Stimulated activated effector memory CD8-positive, alpha-beta T cell treated with anti-CD3 and anti-CD28 coated beads, Interleukin-12 subunit alpha, Interleukin-12 subunit beta, amount 100 ng/mL, for 72 hours (primary cell): ENCODE results near the gene ITK.
A peak's percentile ranks its signal among the peaks of the same experiment; 100 is the strongest.

Experiments used
- ATAC-seq: fragments of 150-1000 bp; cut with Tn5 transposase; 2 replicates; pipeline ENCODE4 v1.10.0; 2021
- DNase-seq, 2 donors: peaks; one replicate each; pipeline ENCODE4 v3.0.0; 2021 to 2022; ENCODE audit warnings: low spot score in 2 of 2
- H3K27ac Mint-ChIP-seq: one replicate; pipeline ENCODE4 v1.8.0; 2022; ENCODE audit warnings: mild to moderate bottlenecking, mixed read lengths
- H3K36me3 Mint-ChIP-seq: one replicate; pipeline ENCODE4 v1.8.0; 2022; ENCODE audit warnings: mild to moderate bottlenecking, mixed read lengths
- H3K4me1 Mint-ChIP-seq: one replicate; pipeline ENCODE4 v1.8.0; 2022; ENCODE audit warnings: mixed read lengths
- H3K4me3 Mint-ChIP-seq: one replicate; pipeline ENCODE4 v1.8.0; 2022; ENCODE audit warnings: mild to moderate bottlenecking, mixed read lengths
- H3K9me3 Mint-ChIP-seq: one replicate; pipeline ENCODE4 v1.8.0; 2022; ENCODE audit warnings: mixed read lengths

ITK gene

DNA sequence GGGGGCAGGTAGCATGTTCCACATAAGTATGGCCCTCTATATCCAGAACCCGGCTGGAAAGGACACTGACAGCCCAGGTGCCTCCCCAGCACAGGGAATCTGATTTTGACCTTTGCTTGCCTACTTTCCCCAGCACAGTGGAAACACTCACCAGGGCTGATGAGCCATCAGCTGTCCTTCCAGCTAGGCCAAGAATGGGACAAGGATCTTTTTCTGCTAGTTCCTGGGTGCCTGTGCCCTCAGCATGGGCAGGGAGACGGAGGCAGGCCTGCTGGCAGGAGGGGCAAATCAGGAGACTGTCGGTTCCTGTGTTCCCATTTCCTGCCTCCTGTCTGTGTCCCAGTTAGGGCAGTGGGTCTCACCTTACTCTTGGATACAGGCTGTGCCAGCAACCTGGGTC, 86.4 kb downstream of the ITK start:
- Mint-ChIP-seq H3K27ac (peak overlapping the region; percentile 83), H3K36me3 (peaks cover 52% of the 10 kb centered on the region), H3K9me3 (no peaks in the 10 kb centered on the region), H3K4me3 (peak overlapping the region; percentile 88), H3K4me1 (peaks cover 82% of the 10 kb centered on the region)
- DNase-seq (peak in 1 of 2 donors; percentile 59), ATAC-seq (no peak)

DNA sequence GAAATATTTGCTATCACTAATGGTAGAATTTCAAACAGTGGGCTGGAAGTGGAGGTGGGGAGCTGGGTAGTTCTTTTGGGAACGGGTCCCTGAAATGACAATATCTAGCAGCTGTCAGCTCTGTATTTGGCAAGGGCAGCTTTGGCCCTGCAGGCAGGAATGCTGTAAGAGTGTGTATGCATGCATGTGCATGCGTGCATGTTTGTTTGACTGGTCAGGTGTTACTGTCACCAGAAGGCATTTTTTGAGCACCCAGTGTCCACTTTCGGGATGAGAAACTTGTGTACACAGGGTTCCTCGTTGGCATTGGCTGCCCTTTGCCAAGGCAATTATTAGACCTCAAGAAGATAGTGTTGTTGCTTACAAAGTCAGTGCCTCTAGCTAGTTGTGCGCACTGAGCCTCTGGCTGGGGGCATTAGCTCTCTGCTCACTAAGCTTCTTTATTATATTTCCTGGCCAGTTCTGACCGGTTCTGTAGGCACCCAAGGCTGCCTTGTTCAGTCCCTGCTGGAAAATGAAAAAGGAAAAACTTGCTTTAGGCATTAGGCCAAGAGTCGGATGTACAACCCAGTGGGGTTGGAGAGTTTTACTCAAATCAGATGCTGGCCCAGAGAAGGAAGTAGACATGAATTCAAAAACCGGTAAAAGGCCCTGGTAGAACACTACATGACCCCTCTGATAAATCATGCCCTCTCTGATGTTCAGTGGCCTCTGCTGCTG, 87.3 kb downstream of the ITK start:
- peak in 1 of 2 donors; percentile 54 for DNase-seq
- H3K4me3 Mint-ChIP-seq: peak overlapping the region; percentile 88
- H3K9me3 Mint-ChIP-seq: no peaks in the 10 kb centered on the region
- H3K27ac Mint-ChIP-seq: peak overlapping the region; percentile 97
- ATAC-seq: no peak
- peaks cover 58% of the 10 kb centered on the region for H3K36me3 Mint-ChIP-seq
- H3K4me1 Mint-ChIP-seq: peaks cover 91% of the 10 kb centered on the region

DNA sequence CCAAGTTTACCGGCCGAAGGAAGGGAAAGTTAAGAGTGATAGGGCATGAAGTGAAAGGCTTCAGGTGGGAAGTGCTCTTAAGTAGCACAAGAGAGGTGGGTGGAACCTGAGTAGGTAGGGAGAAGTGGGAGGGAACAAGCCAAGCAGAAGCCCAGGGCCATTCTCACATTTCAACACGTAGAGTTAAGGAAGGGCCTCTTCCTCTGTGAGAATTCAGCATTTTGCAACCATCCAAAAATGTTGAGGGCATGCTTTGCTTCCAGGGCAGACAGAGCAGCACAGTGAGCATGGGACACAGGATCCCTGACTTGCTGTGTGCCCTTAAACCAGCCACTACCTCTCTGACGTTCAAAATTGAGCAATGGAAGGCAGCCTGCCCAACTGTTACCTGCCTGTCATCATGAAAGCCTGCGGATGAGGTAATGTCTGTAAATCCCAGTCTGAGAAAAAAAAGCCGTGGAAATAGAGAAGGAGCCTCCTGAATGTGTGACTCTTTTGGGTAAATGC, 88.6 kb downstream of the ITK start:
- Mint-ChIP-seq H3K36me3 (peaks cover 67% of the 10 kb centered on the region), H3K4me3 (peak overlapping the region; percentile 88), H3K4me1 (peaks cover 91% of the 10 kb centered on the region), H3K9me3 (no peaks in the 10 kb centered on the region), H3K27ac (peak overlapping the region; percentile 97)
- ATAC-seq (no peak), DNase-seq (peak in 1 of 2 donors; percentile 52)

DNA sequence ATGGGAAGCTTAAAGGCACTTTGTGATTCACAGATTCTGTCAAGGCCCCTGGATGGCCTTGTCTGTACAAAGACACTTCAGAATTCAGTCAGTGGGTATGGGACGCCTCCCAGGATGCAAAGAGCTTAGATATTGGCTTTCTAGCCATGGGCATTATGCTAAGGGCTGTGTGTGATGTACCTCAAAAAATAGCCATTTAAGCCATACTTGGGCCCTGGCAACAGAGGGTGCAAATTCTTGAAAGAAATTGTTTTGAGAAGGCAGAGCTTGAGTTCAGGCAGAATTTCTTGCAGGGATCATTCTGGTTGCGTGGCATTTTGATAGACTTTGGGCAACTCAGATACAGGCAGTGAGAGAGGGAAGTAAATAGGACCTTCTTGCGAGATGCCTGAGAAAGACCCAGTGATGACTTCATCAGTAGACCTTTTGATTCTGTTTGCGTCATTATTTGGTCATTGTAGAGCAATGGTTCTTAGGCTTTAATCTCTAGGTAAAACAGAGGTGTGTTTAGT, 89.2 kb downstream of the ITK start:
- DNase-seq (peak in 1 of 2 donors; percentile 58), ATAC-seq (peak; percentile 22)
- H3K27ac Mint-ChIP-seq: peak overlapping the region; percentile 97
- H3K9me3 Mint-ChIP-seq: no peaks in the 10 kb centered on the region
- peaks cover 73% of the 10 kb centered on the region for H3K36me3 Mint-ChIP-seq
- H3K4me1 Mint-ChIP-seq: peaks cover 85% of the 10 kb centered on the region
- peak overlapping the region; percentile 88 for H3K4me3 Mint-ChIP-seq

DNA sequence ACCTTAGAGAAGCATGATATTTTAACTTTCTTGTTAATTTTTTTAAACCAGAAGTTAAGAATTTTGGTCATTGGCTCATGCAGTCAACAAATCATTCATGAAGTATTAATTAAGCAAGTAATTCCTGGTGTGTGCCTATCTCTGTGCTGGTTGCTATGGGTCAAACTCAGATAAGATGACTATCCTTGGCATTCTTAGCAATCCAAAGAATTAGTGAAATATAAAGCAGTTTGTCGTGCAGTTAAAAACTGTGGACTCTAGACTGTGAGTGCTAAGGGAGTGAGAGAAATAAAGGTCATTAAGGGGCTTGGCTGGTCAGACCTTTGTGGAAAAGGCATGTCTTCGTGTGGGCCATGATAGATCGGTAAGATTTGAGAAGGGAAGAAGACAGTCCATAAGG, 90.1 kb downstream of the ITK start:
- no peak for ATAC-seq
- H3K36me3 Mint-ChIP-seq: peaks cover 70% of the 10 kb centered on the region

DNA sequence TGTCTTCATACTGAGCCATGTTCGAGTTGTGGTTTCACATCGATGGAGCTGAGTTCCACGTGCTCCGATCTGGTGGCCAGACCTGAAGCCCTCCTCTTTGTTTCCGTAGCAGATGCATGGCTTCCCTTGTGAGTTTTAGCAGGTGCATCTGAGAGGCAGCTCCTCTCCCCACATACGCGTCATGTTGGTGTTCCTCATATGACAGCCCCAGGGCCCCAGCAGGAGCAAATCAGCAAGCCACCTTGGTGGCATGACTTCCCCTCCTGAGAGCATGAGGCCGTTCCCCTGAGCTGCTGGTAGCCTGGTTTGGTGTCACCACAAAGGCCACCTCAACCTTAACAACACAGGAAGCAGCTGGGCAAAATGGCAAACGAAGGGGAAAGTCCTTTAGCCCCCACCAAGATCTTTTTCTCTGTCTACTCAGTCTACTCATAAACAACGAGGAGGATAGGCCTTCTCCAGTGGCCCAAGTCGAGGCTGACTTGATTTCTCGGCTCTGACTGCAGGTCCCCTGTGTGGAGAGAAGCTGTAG, 91.2 kb downstream of the ITK start:
- peaks cover 65% of the 10 kb centered on the region for H3K36me3 Mint-ChIP-seq
- peak; percentile 92 for ATAC-seq

More for the DNA sequence above, 90.1 kb downstream of the ITK start:
- Mint-ChIP-seq H3K4me3 (peak overlapping the region; percentile 88), H3K4me1 (peaks cover 76% of the 10 kb centered on the region), H3K9me3 (no peaks in the 10 kb centered on the region), H3K27ac (peak overlapping the region; percentile 97)
- no peak for DNase-seq

DNA sequence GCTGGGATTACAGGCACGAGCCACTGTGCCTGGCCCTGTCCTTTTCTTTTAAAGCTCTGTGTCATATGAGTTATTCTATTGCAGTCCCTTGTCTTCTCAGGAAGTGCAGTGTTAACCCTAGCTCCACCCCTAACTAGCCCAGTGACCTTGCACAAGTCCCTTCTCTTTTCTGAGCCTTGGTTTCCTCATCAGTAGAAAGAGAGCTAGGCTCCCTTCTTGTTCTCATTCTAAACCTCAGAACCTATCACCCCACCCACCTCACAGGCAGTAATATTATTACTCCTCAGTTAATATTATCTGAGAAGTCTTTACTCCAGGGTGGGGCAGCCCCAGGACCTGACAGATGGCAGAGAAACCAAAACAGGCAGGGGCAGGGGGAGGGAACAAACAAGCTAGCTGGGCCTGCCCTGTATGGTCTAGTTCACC, 92.5 kb downstream of the ITK start:
- ATAC-seq (peak; percentile 69), DNase-seq (peak in 1 of 2 donors; percentile 74)
- Mint-ChIP-seq H3K36me3 (peaks cover 66% of the 10 kb centered on the region), H3K4me1 (peaks cover 76% of the 10 kb centered on the region), H3K27ac (peak overlapping the region; percentile 97), H3K4me3 (peak overlapping the region; percentile 88), H3K9me3 (no peaks in the 10 kb centered on the region)

More for the DNA sequence above, 91.2 kb downstream of the ITK start:
- peak; percentile 59 to 91 for DNase-seq
- Mint-ChIP-seq H3K4me1 (peaks cover 80% of the 10 kb centered on the region), H3K4me3 (peak overlapping the region; percentile 88), H3K9me3 (no peaks in the 10 kb centered on the region), H3K27ac (peak overlapping the region; percentile 97)

DNA sequence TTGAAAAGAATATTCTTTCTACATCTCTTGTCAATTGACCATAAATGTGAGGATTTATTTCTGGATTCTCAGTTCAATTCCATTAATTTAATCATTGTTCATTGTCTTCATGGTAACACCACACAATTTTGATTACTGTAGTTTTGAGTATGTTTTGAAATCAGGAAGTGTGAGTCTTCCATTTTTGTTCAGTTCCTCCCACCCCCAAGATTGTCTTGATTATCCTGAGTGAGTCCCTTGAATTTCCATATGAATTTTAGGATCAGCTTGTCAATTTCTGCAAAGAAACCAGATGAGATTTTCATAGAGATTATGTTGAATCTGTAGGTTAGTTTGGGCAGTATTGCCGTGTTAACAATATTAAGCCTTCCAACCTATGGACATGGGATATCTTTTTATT, 94.8 kb downstream of the ITK start:
- Mint-ChIP-seq H3K36me3 (peaks cover 49% of the 10 kb centered on the region), H3K4me3 (no peak overlapping the region), H3K9me3 (no peaks in the 10 kb centered on the region), H3K4me1 (peaks cover 62% of the 10 kb centered on the region), H3K27ac (no peak overlapping the region)
- ATAC-seq: no peak
- no peak for DNase-seq

DNA sequence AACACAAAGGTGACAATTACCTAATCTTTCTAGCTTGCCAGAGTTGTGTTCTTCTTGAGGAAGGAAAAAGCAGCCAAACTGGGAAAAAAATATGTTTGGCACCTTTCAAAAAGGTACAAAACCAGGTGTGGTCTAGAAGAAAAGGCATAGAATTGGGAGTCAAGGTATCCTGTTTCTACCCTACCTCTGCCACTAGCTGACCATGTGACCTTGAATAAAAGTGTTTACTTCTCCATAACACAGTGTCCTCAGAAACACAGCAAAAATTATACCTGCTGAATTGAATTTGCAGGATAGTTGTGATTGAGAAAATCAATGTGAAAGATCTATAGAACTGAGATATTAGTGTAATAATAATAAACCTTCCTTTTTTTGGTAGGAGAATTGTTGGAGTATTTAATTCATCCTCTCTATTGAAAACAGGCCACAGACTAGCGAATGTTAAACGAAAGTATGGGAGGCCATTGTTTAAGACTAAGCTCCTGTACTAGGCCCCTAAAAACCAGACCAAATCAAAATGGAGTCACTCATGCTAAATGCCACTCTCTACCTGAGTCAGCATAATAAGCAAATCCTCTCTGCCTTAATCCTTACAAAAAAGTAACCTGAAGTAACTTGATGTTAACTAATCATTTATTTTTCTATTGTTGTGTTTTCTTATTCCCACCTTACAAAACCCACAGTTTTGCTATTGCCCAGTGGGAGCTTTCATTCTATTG, 97.8 kb downstream of the ITK start:
- ATAC-seq: no peak
- no peak for DNase-seq
- Mint-ChIP-seq H3K9me3 (peaks cover 4% of the 10 kb centered on the region), H3K27ac (no peak overlapping the region), H3K36me3 (peaks cover 35% of the 10 kb centered on the region), H3K4me1 (peaks cover 61% of the 10 kb centered on the region), H3K4me3 (no peak overlapping the region)

DNA sequence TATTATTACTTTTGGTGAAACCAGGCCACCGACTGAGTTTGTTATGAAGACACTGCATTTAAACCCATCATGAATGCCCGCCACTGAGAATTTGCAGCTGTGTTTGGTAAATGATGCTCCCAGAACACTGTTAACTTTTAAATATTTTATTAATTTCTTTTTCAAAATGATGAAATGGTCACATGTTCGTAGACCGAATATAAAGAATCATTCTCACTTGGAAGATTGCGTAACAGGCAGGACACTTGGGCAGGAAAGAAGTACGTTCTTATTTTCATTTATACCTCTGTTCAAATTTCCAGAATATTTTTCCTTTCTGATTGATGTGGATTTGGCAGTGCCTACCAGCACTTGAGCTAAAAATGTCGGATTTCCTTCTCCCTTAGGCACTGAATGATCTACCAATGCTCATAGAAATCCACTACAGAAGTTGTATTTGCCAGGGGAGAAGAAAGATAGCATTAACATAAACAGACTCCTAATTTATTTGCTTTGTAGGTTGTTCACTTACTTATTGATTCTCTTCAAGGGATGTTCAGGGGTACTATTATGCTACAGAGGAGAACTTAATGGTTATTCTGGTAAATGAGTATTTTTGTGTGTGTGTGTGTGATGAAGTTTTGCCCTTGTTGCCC, 99.1 kb downstream of the ITK start:
- H3K36me3 Mint-ChIP-seq: peaks cover 34% of the 10 kb centered on the region
- peak overlapping the region; percentile 80 for H3K27ac Mint-ChIP-seq

DNA sequence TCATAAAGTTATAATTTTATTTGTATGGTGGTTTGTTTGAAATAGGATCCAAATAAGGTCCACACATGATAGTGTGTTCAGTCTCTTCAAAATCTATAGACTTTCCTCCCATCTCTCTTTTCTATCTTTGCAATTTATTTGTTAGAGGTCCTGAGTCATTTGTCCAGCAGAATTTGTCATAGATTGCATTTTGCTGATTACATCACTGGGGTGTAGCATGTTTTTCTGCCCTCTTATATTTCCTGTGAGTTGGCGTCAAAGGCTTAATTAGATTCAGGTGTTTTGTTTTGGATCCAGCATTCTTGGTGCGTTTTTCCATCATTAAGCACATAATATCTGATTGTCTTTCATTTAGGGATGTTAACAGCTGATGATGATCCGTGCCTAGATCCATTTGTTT, 100.3 kb downstream of the ITK start:
- H3K27ac Mint-ChIP-seq: peak overlapping the region; percentile 80
- H3K4me1 Mint-ChIP-seq: peaks cover 74% of the 10 kb centered on the region
- peaks cover 4% of the 10 kb centered on the region for H3K9me3 Mint-ChIP-seq
- peaks cover 45% of the 10 kb centered on the region for H3K36me3 Mint-ChIP-seq
- DNase-seq (no peak), ATAC-seq (peak; percentile 57)
- H3K4me3 Mint-ChIP-seq: peak overlapping the region; percentile 21

More for the DNA sequence above, 99.1 kb downstream of the ITK start:
- DNase-seq (no peak), ATAC-seq (no peak)
- Mint-ChIP-seq H3K4me1 (peaks cover 67% of the 10 kb centered on the region), H3K9me3 (peaks cover 4% of the 10 kb centered on the region), H3K4me3 (peak overlapping the region; percentile 21)

DNA sequence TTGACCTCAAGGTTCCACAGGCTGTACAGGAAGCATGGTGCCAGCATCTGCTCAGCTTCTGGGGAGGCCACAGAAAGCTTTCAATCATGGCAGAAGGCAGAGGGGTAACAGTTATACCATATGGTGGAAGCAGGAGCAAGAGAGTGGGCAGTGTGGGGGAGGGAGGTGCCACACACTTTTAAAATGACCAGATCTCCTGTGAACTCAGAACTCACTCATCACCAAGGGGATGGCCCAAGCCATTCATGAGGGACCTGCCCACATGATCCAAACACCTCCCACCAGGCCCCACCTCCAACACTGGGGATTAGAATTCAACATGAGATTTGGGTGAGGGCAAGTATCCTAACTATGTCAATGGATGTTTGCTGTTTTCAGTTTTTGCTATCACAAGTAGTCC, 101.5 kb downstream of the ITK start:
- H3K9me3 Mint-ChIP-seq: peaks cover 4% of the 10 kb centered on the region
- H3K27ac Mint-ChIP-seq: peak overlapping the region; percentile 7
- peak; percentile 66 for ATAC-seq
- H3K36me3 Mint-ChIP-seq: peaks cover 50% of the 10 kb centered on the region
- no peak overlapping the region for H3K4me3 Mint-ChIP-seq
- peaks cover 65% of the 10 kb centered on the region for H3K4me1 Mint-ChIP-seq
- DNase-seq: no peak

DNA sequence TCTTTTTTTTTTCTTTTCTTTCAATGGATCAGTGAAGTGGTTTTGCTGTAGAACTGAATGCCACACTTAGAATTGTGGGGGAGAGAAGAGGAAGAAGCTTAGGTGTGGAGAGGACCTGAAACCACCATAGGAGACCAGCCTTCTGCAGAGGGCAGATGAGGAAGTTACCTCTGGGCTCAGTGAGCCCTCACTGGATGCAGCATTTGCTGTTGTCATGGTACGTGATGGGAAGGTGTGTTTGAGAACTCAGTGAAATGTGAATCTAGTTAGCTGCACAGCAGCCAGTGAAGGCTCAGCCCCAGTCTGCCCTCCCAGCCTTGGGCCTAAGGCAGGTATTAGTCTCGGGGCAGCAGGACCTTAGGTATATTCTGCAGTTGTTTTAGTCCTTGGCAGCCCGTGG, 102.8 kb downstream of the ITK start:
- DNase-seq (no peak), ATAC-seq (peak; percentile 72)
- Mint-ChIP-seq H3K9me3 (peaks cover 4% of the 10 kb centered on the region), H3K27ac (peak overlapping the region; percentile 7), H3K4me3 (peak overlapping the region; percentile 6), H3K4me1 (peaks cover 63% of the 10 kb centered on the region), H3K36me3 (peaks cover 61% of the 10 kb centered on the region)

DNA sequence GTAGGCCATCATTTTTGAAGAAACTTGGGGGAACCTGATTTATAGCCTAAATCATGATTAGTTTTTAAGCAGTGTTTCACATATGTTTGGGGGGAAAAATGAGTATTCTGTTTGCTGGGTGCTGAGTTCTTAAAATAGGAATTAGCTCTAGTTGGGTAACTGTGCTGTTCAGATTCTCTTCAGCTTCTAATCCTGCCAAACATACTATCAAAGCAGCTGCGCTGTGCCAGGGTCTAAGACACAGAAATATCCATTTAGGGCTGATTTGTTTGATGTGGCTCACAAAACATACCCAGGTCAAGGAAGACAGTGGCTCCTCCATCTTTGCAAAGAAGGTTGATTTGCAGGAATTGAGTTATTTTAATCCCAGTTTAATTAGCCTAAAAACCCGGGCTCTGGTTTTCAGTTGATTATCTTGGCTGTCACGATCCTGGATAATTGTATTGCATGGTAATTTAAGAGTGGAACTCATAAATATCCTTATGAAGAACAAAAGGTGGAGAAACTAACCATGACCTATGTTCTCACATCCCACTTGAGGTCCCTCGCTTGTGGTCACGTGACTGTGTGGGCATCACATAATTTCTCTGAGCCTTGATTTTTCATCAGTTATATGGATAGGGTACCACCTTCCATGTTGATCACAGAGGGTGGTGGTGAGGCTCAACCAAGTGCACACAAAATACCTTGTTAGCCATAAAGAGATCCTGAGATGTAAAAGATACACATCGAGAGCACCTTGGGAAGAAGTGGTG, 104.0 kb downstream of the ITK start:
- Mint-ChIP-seq H3K4me1 (peaks cover 65% of the 10 kb centered on the region), H3K9me3 (peaks cover 4% of the 10 kb centered on the region), H3K27ac (peak overlapping the region; percentile 12), H3K36me3 (peaks cover 73% of the 10 kb centered on the region), H3K4me3 (no peak overlapping the region)
- ATAC-seq: no peak
- DNase-seq: no peak
